GM18505 (cell line): ENCODE data around the gene HCFC1.

Experiments used
- ATAC-seq: cut with Tn5 transposase; IDR thresholded peaks from one replicate; pipeline ENCODE4 v1.9.1; 2021; ENCODE audit not compliant: unreplicated experiment
- POLR2A ChIP-seq: IDR thresholded peaks from 4 replicates; pipeline ENCODE4 v1.6.1; 2011; ENCODE audit warnings: borderline replicate concordance; ENCODE audit not compliant: insufficient read depth, insufficient read length; ENCODE audit errors: extremely low read depth

HCFC1 gene

GRCh38 chrX:153910446-153910845 lies 61.2 kb downstream of the HCFC1 start:
- no peak for TF ChIP-seq POLR2A
- ATAC-seq, result no peak

- no peak for TF ChIP-seq POLR2A
- no peak for ATAC-seq
Observed at GRCh38 chrX:153909980-153910360, 61.6 kb downstream of the HCFC1 start.

GRCh38 chrX:153909024-153909979 lies 62.3 kb downstream of the HCFC1 start:
- TF ChIP-seq POLR2A, result no peak

GRCh38 chrX:153908219-153908860 lies 63.3 kb downstream of the HCFC1 start:
- no peak for ATAC-seq
- TF ChIP-seq POLR2A, result no peak

More at GRCh38 chrX:153909024-153909979, 62.3 kb downstream of the HCFC1 start:
- no peak for ATAC-seq

- ATAC-seq, result no peak
- TF ChIP-seq POLR2A, result no peak
Observed at GRCh38 chrX:153907456-153907855, 64.2 kb downstream of the HCFC1 start.

GRCh38 chrX:153906126-153906917 lies 65.3 kb downstream of the HCFC1 start:
- ATAC-seq, result no peak
- TF ChIP-seq POLR2A, result peak; percentile 0

GRCh38 chrX:153905481-153906095 lies 66.0 kb downstream of the HCFC1 start:
- no peak for TF ChIP-seq POLR2A
- no peak for ATAC-seq

- no peak for ATAC-seq
Observed at GRCh38 chrX:153903991-153904957, 67.3 kb downstream of the HCFC1 start, which contains the start of gene AVPR2. Gene AVPR2 (plus strand): TSS chrX:153904673. CDS start chrX:153905146, 473 bp downstream.

GRCh38 chrX:153903238-153903980 lies 68.2 kb downstream of the HCFC1 start:
- no peak for ATAC-seq
- no peak for TF ChIP-seq POLR2A

More at GRCh38 chrX:153903991-153904957, 67.3 kb downstream of the HCFC1 start, which contains the start of gene AVPR2:
- TF ChIP-seq POLR2A, result no peak

GRCh38 chrX:153902385-153902784 lies 69.2 kb downstream of the HCFC1 start:
- no peak for TF ChIP-seq POLR2A
- ATAC-seq, result no peak

GRCh38 chrX:153901753-153902140 lies 69.9 kb downstream of the HCFC1 start:
- ATAC-seq, result no peak
- TF ChIP-seq POLR2A, result no peak
